B cell (primary cell): ENCODE results near the gene CUTA. TPM values are rescaled to one million over a fixed set of nuclear protein-coding genes. Genes with fewer than 3 reads are reported as not detected.
"Not testable (repeated sequence)": the region's sequence is repeated elsewhere in the genome, so short reads cannot be mapped to it uniquely, and the experiment has no call there.

Source experiments
- ATAC-seq: fragments of 200-7000 bp; cut with Tn5 transposase; one replicate; pipeline ENCODE4 v1.10.0; 2021; ENCODE audit warnings: low read depth, mild to moderate bottlenecking, moderate number of reproducible peaks, moderate library complexity
- CTCF ChIA-PET: fragments of 350-600 bp; sonication (Branson Sonifier 250); formaldehyde crosslinking; loops from one replicate; lab custom pipeline; 2021; ENCODE audit warnings: antibody characterized with exemption, inconsistent platforms; lab: Charles Lee
- POLR2A ChIA-PET: fragments of 350-600 bp; sonication (Branson Sonifier 250); formaldehyde crosslinking; loops from one replicate; lab custom pipeline; 2021; ENCODE audit warnings: antibody characterized with exemption; lab: Charles Lee
- DNase-seq: peaks from one replicate; pipeline ENCODE4 v3.0.0; 2013
- H2AFZ ChIP-seq: 2 replicates; pipeline ENCODE4 v1.6.1; 2012; ENCODE audit warnings: mild to moderate bottlenecking, low read depth, low read length; ENCODE audit not compliant: insufficient read depth, poor library complexity, severe bottlenecking
- H3K27ac ChIP-seq, 2 donors: 1 replicate in 1 of 2; 2 replicates in 1 of 2; pipeline ENCODE4 v1.5.1; 2012 to 2013; ENCODE audit warnings: low read length in 2 of 2, mild to moderate bottlenecking in 2 of 2, moderate library complexity in 1 of 2
- H3K27me3 ChIP-seq, 4 experiments: fragments of 200-600 bp in 1 of 4; sonication (generic) in 1 of 4; replicated peaks in 1 of 4; 1 replicate in 2 of 4; 2 replicates in 2 of 4; pipeline versions ENCODE4 v1.6.1 to v1.7.0; 2013 to 2016; ENCODE audit warnings: low read length in 3 of 4, mild to moderate bottlenecking in 2 of 4, mixed read lengths in 1 of 4, moderate library complexity in 1 of 4; ENCODE audit not compliant: insufficient read depth in 4 of 4, control insufficient read depth in 3 of 4; ENCODE audit errors: control extremely low read depth in 1 of 4
- H3K36me3 ChIP-seq, 2 experiments: replicated peaks in 1 of 2; 1 replicate in 1 of 2; 2 replicates in 1 of 2; pipeline versions ENCODE4 v1.6.1 to v1.7.1; 2013; ENCODE audit warnings: low read length in 1 of 2; ENCODE audit not compliant: insufficient read depth in 2 of 2, control insufficient read depth in 1 of 2; ENCODE audit errors: control extremely low read depth in 1 of 2, extremely low read depth in 1 of 2
- H3K4me1 ChIP-seq, 2 donors: fragments of 200-600 bp in 1 of 2; sonication (generic) in 1 of 2; 1 replicate in 1 of 2; 2 replicates in 1 of 2; pipeline versions ENCODE4 v1.5.1 to v1.6.1; 2013 to 2017; ENCODE audit warnings: low read length in 2 of 2; ENCODE audit not compliant: control insufficient read depth in 2 of 2, insufficient read depth in 2 of 2
- H3K4me2 ChIP-seq: replicated peaks from 2 replicates; pipeline ENCODE3; 2012; ENCODE audit warnings: mild to moderate bottlenecking, low read depth, low read length; ENCODE audit not compliant: poor library complexity, severe bottlenecking
- H3K4me3 ChIP-seq, 5 experiments: fragments of 200-600 bp in 1 of 5; sonication (generic) in 1 of 5; 1 replicate in 3 of 5; 2 replicates in 2 of 5; pipeline versions ENCODE4 v1.5.1 to v1.7.0; 2011 to 2016; ENCODE audit warnings: low read length in 4 of 5, mild to moderate bottlenecking in 4 of 5, low read depth in 2 of 5, control low read depth in 1 of 5, moderate library complexity in 1 of 5; ENCODE audit not compliant: insufficient read depth in 1 of 5; ENCODE audit errors: control extremely low read depth in 1 of 5, extremely low read depth in 1 of 5
- H3K79me2 ChIP-seq: fragments of 200-600 bp; sonication (generic); one replicate; pipeline ENCODE4 v1.6.0; 2016; ENCODE audit warnings: low read length; ENCODE audit not compliant: control insufficient read depth, insufficient read depth
- H3K9ac ChIP-seq: fragments of 200-600 bp; sonication (generic); 2 replicates; pipeline ENCODE4 v1.6.1; 2017; ENCODE audit warnings: mild to moderate bottlenecking, low read length, moderate library complexity
- H3K9me3 ChIP-seq, 3 donors: one replicate each; pipeline versions ENCODE4 v1.6.1 to v1.7.1; 2013; ENCODE audit warnings: low read length in 2 of 3; ENCODE audit not compliant: control insufficient read depth in 2 of 3, insufficient read depth in 1 of 3; ENCODE audit errors: control extremely low read depth in 1 of 3
- H4K20me1 ChIP-seq: 2 replicates; pipeline ENCODE4 v1.6.0; 2012; ENCODE audit warnings: mild to moderate bottlenecking, low read length; ENCODE audit not compliant: insufficient read depth, control insufficient read depth, poor library complexity, severe bottlenecking
- H3K27ac Mint-ChIP-seq: one replicate; pipeline ENCODE4 v1.8.0; 2021; ENCODE audit warnings: mixed read lengths
- H3K27me3 Mint-ChIP-seq: one replicate; pipeline ENCODE4 v1.8.0; 2021; ENCODE audit warnings: mixed read lengths
- H3K4me1 Mint-ChIP-seq: one replicate; pipeline ENCODE4 v1.8.0; 2021; ENCODE audit warnings: mixed read lengths
- H3K4me3 Mint-ChIP-seq: one replicate; pipeline ENCODE4 v1.8.0; 2021; ENCODE audit warnings: mixed read lengths
- H3K9me3 Mint-ChIP-seq: one replicate; pipeline ENCODE4 v1.8.0; 2022; ENCODE audit warnings: mixed read lengths; ENCODE audit not compliant: insufficient read depth
- CTCF ChIP-seq: fragments of 200-600 bp; IDR thresholded peaks from one replicate; pipeline ENCODE4 v1.8.0; 2022; ENCODE audit warnings: antibody characterized with exemption, mild to moderate bottlenecking
- EZH2 ChIP-seq: IDR thresholded peaks from 2 replicates; pipeline ENCODE4 v1.6.1; 2012; ENCODE audit warnings: borderline replicate concordance, low read depth, mild to moderate bottlenecking, moderate library complexity, low read length; ENCODE audit not compliant: insufficient read depth, poor library complexity, severe bottlenecking
- WGBS: methylation state at CpG from one replicate; pipeline ENCODE4 v1.1.5; 2013; ENCODE audit warnings: missing lambda C conversion rate; ENCODE audit not compliant: insufficient coverage; 5-methylcytosine and 5-hydroxymethylcytosine counted together
- intact Hi-C: fragments of 100-400 bp; cut with micrococcal nuclease; formaldehyde crosslinking; loops from one replicate; pipeline ENCODE4 v1.10.0; 2022
- polyA plus RNA-seq: library from polyadenylated mRNA; depleted of rRNA; stranded (reverse); fragments of >200 nt; gene quantifications from 2 replicates; pipeline ENCODE4 v1.2.3, GENCODE V29; 2012
- total RNA-seq, 2 donors: library from RNA; stranded (reverse); fragments of 120-200 nt in 1 of 2; gene quantifications; 1 replicate in 1 of 2; 2 replicates in 1 of 2; pipeline versions ENCODE4 v1.2.3 to v1.2.4, GENCODE V29; 2013 to 2022

CUTA gene
- total and polyA plus RNA-seq, 2 donors (not counting 1 experiment from before 2014, with no cell fraction given), result 137 to 226 TPM

GRCh38 chr6:33373960-33374910 is 43.7 kb downstream of the CUTA start:
- H3K27ac ChIP-seq, result no peak overlapping the region
- CTCF ChIA-PET, result interaction anchor here (0.6 to 1.9 kb wide), 3 partner anchors 17 to 123 kb away, joined by 3 to 6 read pairs (median 5); no protein-coding TSS in a partner anchor
- H3K36me3 ChIP-seq, result no peaks in the 10 kb centered on the region
- no peaks in the 10 kb centered on the region for H3K9me3 ChIP-seq
- no peak for TF ChIP-seq EZH2
- no peak for TF ChIP-seq CTCF
- no peaks in the 10 kb centered on the region for H3K79me2 ChIP-seq
- WGBS, result 91% methylated on average over 7 of the region's 8 CpGs
- Mint-ChIP-seq H3K4me1 (no peaks in the 10 kb centered on the region), H3K27ac (no peak overlapping the region), H3K9me3 (no peaks in the 10 kb centered on the region), H3K27me3 (no peaks in the 10 kb centered on the region), H3K4me3 (no peak overlapping the region)
- H3K9ac ChIP-seq, result no peak overlapping the region
- no peak overlapping the region for H2AFZ ChIP-seq
- POLR2A ChIA-PET, result interaction anchor here (0.6 to 0.7 kb wide), 3 partner anchors 41 to 217 kb away, joined by 4 to 5 read pairs (median 4); partner anchors contain the start of gene RPS18
- H3K4me2 ChIP-seq, result no peak overlapping the region
- H3K4me1 ChIP-seq, result no peaks in the 10 kb centered on the region
- H3K4me3 ChIP-seq, result no peak overlapping the region
- intact Hi-C loops, result no loop called here
- no peak for ATAC-seq
- no peaks in the 10 kb centered on the region for H3K27me3 ChIP-seq
- no peaks in the 10 kb centered on the region for H4K20me1 ChIP-seq
- DNase-seq, result no peak

GRCh38 chr6:33372526-33373123 is 45.3 kb downstream of the CUTA start:
- no peaks in the 10 kb centered on the region for H3K4me1 ChIP-seq
- Mint-ChIP-seq H3K27me3 (no peaks in the 10 kb centered on the region), H3K9me3 (no peaks in the 10 kb centered on the region), H3K27ac (no peak overlapping the region), H3K4me1 (no peaks in the 10 kb centered on the region), H3K4me3 (no peak overlapping the region)
- no peak overlapping the region for H3K9ac ChIP-seq
- H3K36me3 ChIP-seq, result no peaks in the 10 kb centered on the region
- no peak for TF ChIP-seq CTCF
- TF ChIP-seq EZH2, result no peak
- no peak overlapping the region for H2AFZ ChIP-seq
- CTCF ChIA-PET, result no interaction called here
- DNase-seq (no peak), ATAC-seq (no peak)
- H3K79me2 ChIP-seq, result no peaks in the 10 kb centered on the region
- no peaks in the 10 kb centered on the region for H4K20me1 ChIP-seq
- intact Hi-C loops, result no loop called here
- H3K27ac ChIP-seq, result no peak overlapping the region
- no peaks in the 10 kb centered on the region for H3K9me3 ChIP-seq
- POLR2A ChIA-PET, result no interaction called here
- no peak overlapping the region for H3K4me3 ChIP-seq
- H3K27me3 ChIP-seq, result no peaks in the 10 kb centered on the region
- H3K4me2 ChIP-seq, result no peak overlapping the region
- WGBS, result 18% methylated on average over 4 of the region's 5 CpGs

- H3K27ac Mint-ChIP-seq, H3K79me2 ChIP-seq, H3K4me3 ChIP-seq, H3K27me3 ChIP-seq, H3K36me3 ChIP-seq, H3K9me3 Mint-ChIP-seq, H3K27me3 Mint-ChIP-seq, H3K4me3 Mint-ChIP-seq, H4K20me1 ChIP-seq, H3K4me1 Mint-ChIP-seq, H3K9me3 ChIP-seq, H3K27ac ChIP-seq, intact Hi-C loops, H3K9ac ChIP-seq, DNase-seq, H2AFZ ChIP-seq, ATAC-seq, H3K4me1 ChIP-seq, H3K4me2 ChIP-seq, POLR2A ChIA-PET: not testable (repeated sequence)
- WGBS, result 100% methylated on average over 8 of the region's 8 CpGs
- CTCF ChIA-PET, result interaction anchor here (0.7 kb wide), 1 partner anchor 19 kb away, joined by 3 read pairs; no protein-coding TSS in a partner anchor
These were observed 46.0 kb downstream of the CUTA start for GRCh38 chr6:33371901-33372300.
